Esophagus muscularis mucosa (tissue), 4 donors: Measurements from ENCODE around the gene BAD. TPM values are rescaled to one million over a fixed set of nuclear protein-coding genes. Genes with fewer than 3 reads are reported as not detected.

Experiments used
- DNase-seq: peaks from one replicate; pipeline ENCODE4 v3.0.0-alpha.2; 2017; ENCODE audit errors: extremely low spot score
- H3K27ac ChIP-seq, 4 donors: fragments of 200-600 bp; sonication (generic); replicated peaks in 1 of 4; 1 replicate in 3 of 4; 2 replicates in 1 of 4; pipeline ENCODE4 v1.5.1; 2016 to 2019; ENCODE audit warnings: mild to moderate bottlenecking in 1 of 4
- H3K27me3 ChIP-seq, 4 donors: fragments of 200-600 bp; sonication (generic); one replicate each; pipeline versions ENCODE4 v1.5.1 to v1.6.0; 2016 to 2019
- H3K36me3 ChIP-seq, 4 donors: fragments of 200-600 bp; sonication (generic); one replicate each; pipeline ENCODE4 v1.5.1; 2016 to 2019
- H3K4me1 ChIP-seq, 4 donors: fragments of 200-600 bp; sonication (generic); one replicate each; pipeline ENCODE4 v1.5.1; 2016 to 2019
- H3K4me3 ChIP-seq, 4 donors: fragments of 200-600 bp; sonication (generic); 1 replicate in 2 of 4; 2 replicates in 2 of 4; pipeline ENCODE4 v1.5.1; 2016 to 2019; ENCODE audit warnings: mild to moderate bottlenecking in 4 of 4, moderate library complexity in 1 of 4
- H3K9me3 ChIP-seq, 4 donors: fragments of 200-600 bp; sonication (generic); 1 replicate in 3 of 4; 2 replicates in 1 of 4; pipeline ENCODE4 v1.5.1; 2016 to 2019
- CTCF ChIP-seq, 3 experiments: fragments of 200-600 bp in 2 of 3; fragments of 450-650 bp in 1 of 3; sonication (generic) in 2 of 3; IDR thresholded peaks; one replicate each; pipeline ENCODE4 v1.5.1; 2017 to 2019; ENCODE audit warnings: antibody characterized with exemption in 3 of 3, mild to moderate bottlenecking in 2 of 3, moderate library complexity in 1 of 3
- EP300 ChIP-seq: sonication (generic); formaldehyde crosslinking; IDR thresholded peaks from one replicate; pipeline ENCODE4 v1.6.1; 2017; ENCODE audit warnings: antibody characterized with exemption
- POLR2A ChIP-seq: fragments of 450-650 bp; IDR thresholded peaks from one replicate; pipeline ENCODE4 v1.6.1; 2017; ENCODE audit warnings: antibody characterized with exemption, moderate library complexity, mild to moderate bottlenecking, low read depth
- POLR2AphosphoS5 ChIP-seq, 2 donors: sonication (generic); formaldehyde crosslinking; IDR thresholded peaks; one replicate each; pipeline ENCODE4 v1.6.1; 2017; ENCODE audit warnings: antibody characterized with exemption in 2 of 2
- WGBS: methylation state at CpG from one replicate; pipeline ENCODE4 v1.1.5; 2018; 5-methylcytosine and 5-hydroxymethylcytosine counted together
- intact Hi-C: fragments of 100-400 bp; cut with DNase I; formaldehyde crosslinking; loops from one replicate; pipeline ENCODE4 v1.15.1; 2023
- total RNA-seq, 4 donors: library from RNA; depleted of rRNA; stranded (reverse); fragments of >200 nt; gene quantifications; one replicate each; pipeline versions ENCODE4 v1.1.0 to v1.2.1, GENCODE V29; 2016

Gene BAD
- total RNA-seq, 4 donors from 2014 or later, result 99.3 to 138 (median 122) TPM

DNA sequence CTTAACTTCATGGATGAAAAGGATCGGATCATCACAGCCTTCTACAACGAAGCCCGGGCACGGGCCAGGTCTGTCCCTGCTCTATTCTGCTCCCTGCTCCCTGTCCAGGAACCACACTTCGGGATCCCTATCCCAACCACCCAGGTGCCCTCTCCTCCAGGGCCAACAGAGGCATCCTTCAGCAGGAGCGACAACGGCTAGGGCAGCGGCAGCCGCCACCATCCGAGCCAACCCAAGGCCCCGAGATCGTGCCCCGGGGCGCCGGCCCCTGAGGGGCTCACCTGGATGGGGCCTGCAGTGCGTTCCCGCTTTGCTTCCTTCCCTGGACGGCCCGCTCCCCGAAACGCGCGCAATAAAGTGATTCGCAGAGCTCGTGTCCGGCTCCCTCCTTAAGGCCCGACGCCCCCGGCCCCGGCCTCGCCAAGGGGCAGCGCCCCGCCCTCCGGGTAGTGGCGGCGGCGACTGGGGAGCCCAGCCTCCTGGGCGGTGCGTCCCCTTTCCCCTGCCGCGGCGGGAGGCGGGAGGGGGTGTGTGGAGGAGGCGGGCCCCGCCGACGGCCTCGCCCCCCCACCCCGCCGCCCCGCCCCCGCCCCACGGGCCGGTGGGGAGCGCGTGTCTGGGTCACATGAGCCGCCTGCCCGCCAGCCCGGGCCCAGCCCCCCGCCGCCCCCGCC is 50.4 kb downstream of the BAD start, which contains the start of gene VEGFB:
Gene VEGFB, plus strand, starts transcription at position 672 of the 674 bp plus-strand sequence. CDS start 250 bp downstream, outside the sequence.
- peaks cover 17 to 32% (median 20%) of the 10 kb centered on the region in 4 donors for H3K36me3 ChIP-seq
- peak; percentile 93 for DNase-seq
- H3K27me3 ChIP-seq, result no peaks in the 10 kb centered on the region
- peak; percentile 61 to 79 for TF ChIP-seq POLR2AphosphoS5 (IDR thresholded peaks at IDR 0.05)
- TF ChIP-seq EP300, result no peak
- no peak for TF ChIP-seq CTCF (IDR thresholded peaks at IDR 0.05)
- TF ChIP-seq POLR2A, result no peak
- 7% methylated on average over 7 of the region's 62 CpGs for WGBS
- intact Hi-C loops, result no loop called here
- H3K9me3 ChIP-seq, result no peaks in the 10 kb centered on the region
- H3K4me1 ChIP-seq, result peaks cover 32 to 68% (median 62%) of the 10 kb centered on the region in 4 donors
- H3K4me3 ChIP-seq, result peak within 1 kb of the TSS; percentile 75 to 96 (median 89)
- H3K27ac ChIP-seq, result peak within 1 kb of the TSS; percentile 89 to 96 (median 93)

GRCh38 chr11:64232967-64233315 is 51.5 kb downstream of the BAD start:
- no peak for DNase-seq
- TF ChIP-seq EP300, result no peak
- no peak for TF ChIP-seq CTCF (IDR thresholded peaks at IDR 0.05)
- TF ChIP-seq POLR2A, result no peak
- no peak for TF ChIP-seq POLR2AphosphoS5 (IDR thresholded peaks at IDR 0.05)
- intact Hi-C loops, result no loop called here
- 88% methylated on average over 8 of the region's 8 CpGs for WGBS
- Histone ChIP-seq H3K36me3 (peaks cover 8 to 21% (median 9%) of the 10 kb centered on the region in 4 donors), H3K27me3 (no peaks in the 10 kb centered on the region), H3K9me3 (no peaks in the 10 kb centered on the region), H3K4me1 (peaks cover 33 to 77% (median 71%) of the 10 kb centered on the region in 4 donors), H3K27ac (peak overlapping the region; percentile 40 to 96 (median 90)), H3K4me3 (no peak overlapping the region)

GRCh38 chr11:64232182-64232966 is 52.1 kb downstream of the BAD start:
- no peaks in the 10 kb centered on the region for H3K27me3 ChIP-seq
- TF ChIP-seq CTCF (IDR thresholded peaks at IDR 0.05), result no peak
- TF ChIP-seq POLR2AphosphoS5 (IDR thresholded peaks at IDR 0.05), result no peak
- H3K4me1 ChIP-seq, result peaks cover 39 to 80% (median 77%) of the 10 kb centered on the region in 4 donors
- H3K9me3 ChIP-seq, result no peaks in the 10 kb centered on the region
- H3K36me3 ChIP-seq, result peaks cover 3 to 16% (median 3%) of the 10 kb centered on the region in 4 donors
- WGBS, result 82% methylated on average over 15 of the region's 15 CpGs
- H3K27ac ChIP-seq, result peak overlapping the region; percentile 40 to 96 (median 92)
- DNase-seq, result no peak
- intact Hi-C loops, result no loop called here
- H3K4me3 ChIP-seq, result no peak overlapping the region

GRCh38 chr11:64231546-64231945 is 52.9 kb downstream of the BAD start:
- peak overlapping the region; percentile 90 to 96 (median 93) for H3K27ac ChIP-seq
- no peaks in the 10 kb centered on the region for H3K9me3 ChIP-seq
- H3K36me3 ChIP-seq, result peaks cover 0 to 7% (median 0%) of the 10 kb centered on the region in 4 donors
- no peak overlapping the region for H3K4me3 ChIP-seq
- peaks cover 47 to 87% (median 85%) of the 10 kb centered on the region in 4 donors for H3K4me1 ChIP-seq
- DNase-seq, result no peak
- intact Hi-C loops, result no loop called here
- no peaks in the 10 kb centered on the region for H3K27me3 ChIP-seq
- TF ChIP-seq POLR2A, result no peak
- WGBS, result 88% methylated on average over 7 of the region's 7 CpGs

- Histone ChIP-seq H3K4me1 (peaks cover 47 to 86% (median 85%) of the 10 kb centered on the region in 4 donors), H3K36me3 (peaks cover 0 to 3% (median 0%) of the 10 kb centered on the region in 4 donors), H3K9me3 (no peaks in the 10 kb centered on the region), H3K27me3 (no peaks in the 10 kb centered on the region), H3K4me3 (peak overlapping the region; percentile 64 to 85 (median 75)), H3K27ac (peak overlapping the region; percentile 90 to 96 (median 93))
- intact Hi-C loops, result no loop called here
- WGBS, result 5% methylated on average over 8 of the region's 8 CpGs
- TF ChIP-seq POLR2AphosphoS5 (IDR thresholded peaks at IDR 0.05), result no peak
- no peak for TF ChIP-seq CTCF (IDR thresholded peaks at IDR 0.05)
- TF ChIP-seq EP300, result no peak
- no peak for TF ChIP-seq POLR2A
- DNase-seq, result no peak
Measured at GRCh38 chr11:64230985-64231365, 53.5 kb downstream of the BAD start.
